Measurements from ENCODE around the gene ZNF804A. TPM values are rescaled to one million over a fixed set of nuclear protein-coding genes. Genes with fewer than 3 reads are reported as not detected.

The ZNF804A gene
- total RNA-seq, 1 donor from 2014 or later: 23.1 TPM

- no peak for DNase-seq
- H3K4me3 Mint-ChIP-seq (ENCODE audit: unreplicated experiment): no peak overlapping the region
- no peak for TF ChIP-seq CTCF (IDR thresholded peaks at IDR 0.05; ENCODE audit: partially characterized antibody, unreplicated experiment)
- no peak overlapping the region for H3K27ac Mint-ChIP-seq (ENCODE audit: unreplicated experiment)
- H3K36me3 Mint-ChIP-seq (ENCODE audit: unreplicated experiment): no peaks in the 10 kb centered on the region
- H3K27me3 Mint-ChIP-seq (ENCODE audit: unreplicated experiment): no peaks in the 10 kb centered on the region
- H3K9me3 Mint-ChIP-seq (ENCODE audit: unreplicated experiment): no peaks in the 10 kb centered on the region
- no peaks in the 10 kb centered on the region for H3K4me1 Mint-ChIP-seq (ENCODE audit: low read depth, unreplicated experiment)
Observed at GRCh38 chr2:184765112-184765895, 167.0 kb downstream of the ZNF804A start.

- no peaks in the 10 kb centered on the region for H3K9me3 Mint-ChIP-seq (ENCODE audit: unreplicated experiment)
- H3K36me3 Mint-ChIP-seq (ENCODE audit: unreplicated experiment): no peaks in the 10 kb centered on the region
- no peaks in the 10 kb centered on the region for H3K27me3 Mint-ChIP-seq (ENCODE audit: unreplicated experiment)
- H3K4me3 Mint-ChIP-seq (ENCODE audit: unreplicated experiment): no peak overlapping the region
- H3K27ac Mint-ChIP-seq (ENCODE audit: unreplicated experiment): no peak overlapping the region
- no peak for DNase-seq
- no peak for TF ChIP-seq CTCF (IDR thresholded peaks at IDR 0.05; ENCODE audit: partially characterized antibody, unreplicated experiment)
- no peaks in the 10 kb centered on the region for H3K4me1 Mint-ChIP-seq (ENCODE audit: low read depth, unreplicated experiment)
Observed at GRCh38 chr2:184767059-184767458, 168.7 kb downstream of the ZNF804A start.

- Mint-ChIP-seq H3K9me3 (ENCODE audit: unreplicated experiment) (no peaks in the 10 kb centered on the region), H3K36me3 (ENCODE audit: unreplicated experiment) (no peaks in the 10 kb centered on the region), H3K27me3 (ENCODE audit: unreplicated experiment) (no peaks in the 10 kb centered on the region), H3K4me1 (ENCODE audit: low read depth, unreplicated experiment) (no peaks in the 10 kb centered on the region), H3K4me3 (ENCODE audit: unreplicated experiment) (no peak overlapping the region), H3K27ac (ENCODE audit: unreplicated experiment) (no peak overlapping the region)
- no peak for TF ChIP-seq CTCF (IDR thresholded peaks at IDR 0.05; ENCODE audit: partially characterized antibody, unreplicated experiment)
- DNase-seq: no peak
Observed at GRCh38 chr2:184769023-184769422, 170.7 kb downstream of the ZNF804A start.

GRCh38 chr2:184769686-184770085, 171.4 kb downstream of the ZNF804A start:
- Mint-ChIP-seq H3K27me3 (ENCODE audit: unreplicated experiment) (no peaks in the 10 kb centered on the region), H3K4me1 (ENCODE audit: low read depth, unreplicated experiment) (no peaks in the 10 kb centered on the region), H3K9me3 (ENCODE audit: unreplicated experiment) (no peaks in the 10 kb centered on the region), H3K36me3 (ENCODE audit: unreplicated experiment) (no peaks in the 10 kb centered on the region), H3K27ac (ENCODE audit: unreplicated experiment) (no peak overlapping the region), H3K4me3 (ENCODE audit: unreplicated experiment) (no peak overlapping the region)
- no peak for DNase-seq
- TF ChIP-seq CTCF (IDR thresholded peaks at IDR 0.05; ENCODE audit: partially characterized antibody, unreplicated experiment): no peak

- H3K4me3 Mint-ChIP-seq (ENCODE audit: unreplicated experiment): no peak overlapping the region
- no peaks in the 10 kb centered on the region for H3K4me1 Mint-ChIP-seq (ENCODE audit: low read depth, unreplicated experiment)
- no peak for DNase-seq
- no peaks in the 10 kb centered on the region for H3K9me3 Mint-ChIP-seq (ENCODE audit: unreplicated experiment)
- H3K36me3 Mint-ChIP-seq (ENCODE audit: unreplicated experiment): no peaks in the 10 kb centered on the region
- no peak for TF ChIP-seq CTCF (IDR thresholded peaks at IDR 0.05; ENCODE audit: partially characterized antibody, unreplicated experiment)
- no peaks in the 10 kb centered on the region for H3K27me3 Mint-ChIP-seq (ENCODE audit: unreplicated experiment)
- H3K27ac Mint-ChIP-seq (ENCODE audit: unreplicated experiment): no peak overlapping the region
Observed at GRCh38 chr2:184779777-184780176, 181.4 kb downstream of the ZNF804A start.

All from glutamatergic neuron (in vitro differentiated cells).